ENCODE data around the gene CDHR2.
"Not testable (repeated sequence)": the region's sequence is repeated elsewhere in the genome, so short reads cannot be mapped to it uniquely, and the experiment has no call there.

Gene CDHR2

GRCh38 chr5:176596689-176597416 is 47.7 kb downstream of the CDHR2 start:
- Histone ChIP-seq H3K4me3 (ENCODE audit: low read length) (no peak overlapping the region), H3K36me3 (ENCODE audit: control insufficient read depth, insufficient read depth, low read length) (no peaks in the 10 kb centered on the region), H3K27me3 (ENCODE audit: control insufficient read depth, insufficient read depth, low read length) (peaks cover 23% of the 10 kb centered on the region), H3K4me1 (ENCODE audit: control insufficient read depth, insufficient read depth, low read length) (no peaks in the 10 kb centered on the region), H3K9me3 (ENCODE audit: control insufficient read depth, low read length) (no peaks in the 10 kb centered on the region), H3K9ac (ENCODE audit: low read length) (no peak overlapping the region)

- no peaks in the 10 kb centered on the region for H3K9me3 ChIP-seq (ENCODE audit: control insufficient read depth, low read length)
- H3K4me3 ChIP-seq (ENCODE audit: low read length), result no peak overlapping the region
- peaks cover 23% of the 10 kb centered on the region for H3K27me3 ChIP-seq (ENCODE audit: control insufficient read depth, insufficient read depth, low read length)
- H3K4me1 ChIP-seq (ENCODE audit: control insufficient read depth, insufficient read depth, low read length), result no peaks in the 10 kb centered on the region
- H3K36me3 ChIP-seq (ENCODE audit: control insufficient read depth, insufficient read depth, low read length), result no peaks in the 10 kb centered on the region
- H3K9ac ChIP-seq (ENCODE audit: low read length), result no peak overlapping the region
These were observed 48.6 kb downstream of the CDHR2 start for GRCh38 chr5:176597417-176598389.

GRCh38 chr5:176599749-176600430 is 50.7 kb downstream of the CDHR2 start:
- not testable (repeated sequence) for H3K4me3 ChIP-seq (ENCODE audit: low read length); H3K36me3 ChIP-seq (ENCODE audit: control insufficient read depth, insufficient read depth, low read length); H3K9ac ChIP-seq (ENCODE audit: low read length); H3K4me1 ChIP-seq (ENCODE audit: control insufficient read depth, insufficient read depth, low read length); H3K9me3 ChIP-seq (ENCODE audit: control insufficient read depth, low read length)
- peaks cover 26% of the 10 kb centered on the region for H3K27me3 ChIP-seq (ENCODE audit: control insufficient read depth, insufficient read depth, low read length)

GRCh38 chr5:176601901-176602482 is 52.9 kb downstream of the CDHR2 start:
- Histone ChIP-seq H3K4me1 (ENCODE audit: control insufficient read depth, insufficient read depth, low read length) (no peaks in the 10 kb centered on the region), H3K9me3 (ENCODE audit: control insufficient read depth, low read length) (no peaks in the 10 kb centered on the region), H3K27me3 (ENCODE audit: control insufficient read depth, insufficient read depth, low read length) (peaks cover 21% of the 10 kb centered on the region), H3K36me3 (ENCODE audit: control insufficient read depth, insufficient read depth, low read length) (no peaks in the 10 kb centered on the region), H3K9ac (ENCODE audit: low read length) (no peak overlapping the region), H3K4me3 (ENCODE audit: low read length) (no peak overlapping the region)

- Histone ChIP-seq H3K9ac (ENCODE audit: low read length) (no peak overlapping the region), H3K36me3 (ENCODE audit: control insufficient read depth, insufficient read depth, low read length) (no peaks in the 10 kb centered on the region), H3K4me3 (ENCODE audit: low read length) (no peak overlapping the region), H3K4me1 (ENCODE audit: control insufficient read depth, insufficient read depth, low read length) (no peaks in the 10 kb centered on the region), H3K27me3 (ENCODE audit: control insufficient read depth, insufficient read depth, low read length) (peaks cover 11% of the 10 kb centered on the region), H3K9me3 (ENCODE audit: control insufficient read depth, low read length) (no peaks in the 10 kb centered on the region)
These were observed 53.9 kb downstream of the CDHR2 start for GRCh38 chr5:176603091-176603490.

- no peaks in the 10 kb centered on the region for H3K36me3 ChIP-seq (ENCODE audit: control insufficient read depth, insufficient read depth, low read length)
- no peak overlapping the region for H3K4me3 ChIP-seq (ENCODE audit: low read length)
- peaks cover 17% of the 10 kb centered on the region for H3K27me3 ChIP-seq (ENCODE audit: control insufficient read depth, insufficient read depth, low read length)
- no peaks in the 10 kb centered on the region for H3K4me1 ChIP-seq (ENCODE audit: control insufficient read depth, insufficient read depth, low read length)
- no peak overlapping the region for H3K9ac ChIP-seq (ENCODE audit: low read length)
- H3K9me3 ChIP-seq (ENCODE audit: control insufficient read depth, low read length), result no peaks in the 10 kb centered on the region
These were observed 56.9 kb downstream of the CDHR2 start for GRCh38 chr5:176606032-176606431.

- no peaks in the 10 kb centered on the region for H3K9me3 ChIP-seq (ENCODE audit: control insufficient read depth, low read length)
- no peaks in the 10 kb centered on the region for H3K36me3 ChIP-seq (ENCODE audit: control insufficient read depth, insufficient read depth, low read length)
- no peak overlapping the region for H3K9ac ChIP-seq (ENCODE audit: low read length)
- no peak overlapping the region for H3K4me3 ChIP-seq (ENCODE audit: low read length)
- peaks cover 22% of the 10 kb centered on the region for H3K27me3 ChIP-seq (ENCODE audit: control insufficient read depth, insufficient read depth, low read length)
- no peaks in the 10 kb centered on the region for H3K4me1 ChIP-seq (ENCODE audit: control insufficient read depth, insufficient read depth, low read length)
These were observed 57.7 kb downstream of the CDHR2 start for GRCh38 chr5:176606875-176607274.

GRCh38 chr5:176608142-176608705 is 59.1 kb downstream of the CDHR2 start:
- H3K27me3 ChIP-seq (ENCODE audit: control insufficient read depth, insufficient read depth, low read length), result peaks cover 30% of the 10 kb centered on the region
- no peak overlapping the region for H3K9ac ChIP-seq (ENCODE audit: low read length)
- H3K9me3 ChIP-seq (ENCODE audit: control insufficient read depth, low read length), result no peaks in the 10 kb centered on the region
- H3K36me3 ChIP-seq (ENCODE audit: control insufficient read depth, insufficient read depth, low read length), result no peaks in the 10 kb centered on the region
- H3K4me3 ChIP-seq (ENCODE audit: low read length), result no peak overlapping the region
- no peaks in the 10 kb centered on the region for H3K4me1 ChIP-seq (ENCODE audit: control insufficient read depth, insufficient read depth, low read length)

GRCh38 chr5:176608937-176609723 is 60.0 kb downstream of the CDHR2 start:
- Histone ChIP-seq H3K9me3 (ENCODE audit: control insufficient read depth, low read length) (no peaks in the 10 kb centered on the region), H3K36me3 (ENCODE audit: control insufficient read depth, insufficient read depth, low read length) (no peaks in the 10 kb centered on the region), H3K27me3 (ENCODE audit: control insufficient read depth, insufficient read depth, low read length) (peaks cover 31% of the 10 kb centered on the region), H3K4me3 (ENCODE audit: low read length) (no peak overlapping the region), H3K4me1 (ENCODE audit: control insufficient read depth, insufficient read depth, low read length) (peaks cover 3% of the 10 kb centered on the region), H3K9ac (ENCODE audit: low read length) (no peak overlapping the region)

- Histone ChIP-seq H3K9me3 (ENCODE audit: control insufficient read depth, low read length) (no peaks in the 10 kb centered on the region), H3K27me3 (ENCODE audit: control insufficient read depth, insufficient read depth, low read length) (peaks cover 31% of the 10 kb centered on the region), H3K4me3 (ENCODE audit: low read length) (no peak within 1 kb of the TSS), H3K4me1 (ENCODE audit: control insufficient read depth, insufficient read depth, low read length) (peaks cover 3% of the 10 kb centered on the region), H3K9ac (ENCODE audit: low read length) (no peak within 1 kb of the TSS), H3K36me3 (ENCODE audit: control insufficient read depth, insufficient read depth, low read length) (no peaks in the 10 kb centered on the region)
These were observed 60.7 kb downstream of the CDHR2 start, which contains the start of gene GPRIN1 for GRCh38 chr5:176609724-176610434. GPRIN1 (minus strand) TSS chr5:176610156; CDS start chr5:176599834, 10,322 bp downstream.
